T-helper 17 cell (primary cell): ENCODE results near the gene MAGI1. TPM values are rescaled to one million over a fixed set of nuclear protein-coding genes. Genes with fewer than 3 reads are reported as not detected.

Source experiments
- ATAC-seq: fragments of 150-1000 bp; cut with Tn5 transposase; 2 replicates; pipeline ENCODE4 v1.10.0; 2021; ENCODE audit warnings: mild to moderate bottlenecking, moderate library complexity
- DNase-seq, 3 donors: peaks; one replicate each; pipeline versions ENCODE4 v3.0.0 to v3.0.0-alpha.2; 2020 to 2021
- H3K9me3 ChIP-seq: one replicate; pipeline ENCODE4 v1.7.0; 2013; ENCODE audit warnings: low read length, mild to moderate bottlenecking; ENCODE audit not compliant: control insufficient read depth, poor library complexity, severe bottlenecking
- H3K27ac Mint-ChIP-seq: one replicate; pipeline ENCODE4 v1.8.0; 2022; ENCODE audit warnings: mild to moderate bottlenecking, moderate library complexity, mixed read lengths
- H3K27me3 Mint-ChIP-seq: one replicate; pipeline ENCODE4 v1.8.0; 2022; ENCODE audit warnings: mixed read lengths
- H3K36me3 Mint-ChIP-seq: one replicate; pipeline ENCODE4 v1.8.0; 2022; ENCODE audit warnings: low read depth, mixed read lengths
- H3K4me1 Mint-ChIP-seq: one replicate; pipeline ENCODE4 v1.8.0; 2022; ENCODE audit warnings: mild to moderate bottlenecking, mixed read lengths
- H3K4me3 Mint-ChIP-seq: one replicate; pipeline ENCODE4 v1.8.0; 2022; ENCODE audit warnings: mild to moderate bottlenecking, moderate library complexity, mixed read lengths
- total RNA-seq, 4 donors: library from RNA in 2 of 4; stranded (reverse) in 2 of 4; gene quantifications; one replicate each; pipeline ENCODE4 v1.2.3 and lab custom pipeline; 2022 to 2026

MAGI1 gene
- total RNA-seq, 2 donors from 2014 or later: not detected

- no peak for DNase-seq
- no peaks in the 10 kb centered on the region for H3K4me1 Mint-ChIP-seq
- H3K27ac Mint-ChIP-seq: no peak overlapping the region
- H3K36me3 Mint-ChIP-seq: no peaks in the 10 kb centered on the region
- no peaks in the 10 kb centered on the region for H3K9me3 ChIP-seq
- no peak overlapping the region for H3K4me3 Mint-ChIP-seq
- peaks cover 6% of the 10 kb centered on the region for H3K27me3 Mint-ChIP-seq
- no peak for ATAC-seq
Measured at GRCh38 chr3:65889707-65890099, 149.0 kb downstream of the MAGI1 start.

GRCh38 chr3:65888980-65889706 is 149.6 kb downstream of the MAGI1 start:
- peaks cover 6% of the 10 kb centered on the region for H3K27me3 Mint-ChIP-seq
- ATAC-seq (no peak), DNase-seq (no peak)
- H3K4me1 Mint-ChIP-seq: no peaks in the 10 kb centered on the region
- no peaks in the 10 kb centered on the region for H3K9me3 ChIP-seq
- H3K36me3 Mint-ChIP-seq: no peaks in the 10 kb centered on the region
- H3K27ac Mint-ChIP-seq: no peak overlapping the region
- H3K4me3 Mint-ChIP-seq: no peak overlapping the region

GRCh38 chr3:65888196-65888595 is 150.5 kb downstream of the MAGI1 start:
- ATAC-seq: no peak
- no peaks in the 10 kb centered on the region for H3K9me3 ChIP-seq
- Mint-ChIP-seq H3K4me3 (no peak overlapping the region), H3K36me3 (no peaks in the 10 kb centered on the region), H3K27me3 (peaks cover 3% of the 10 kb centered on the region), H3K4me1 (no peaks in the 10 kb centered on the region), H3K27ac (no peak overlapping the region)
- DNase-seq: no peak

GRCh38 chr3:65886391-65886790 is 152.3 kb downstream of the MAGI1 start:
- no peak overlapping the region for H3K27ac Mint-ChIP-seq
- ATAC-seq (no peak), DNase-seq (no peak)
- no peak overlapping the region for H3K4me3 Mint-ChIP-seq
- no peaks in the 10 kb centered on the region for H3K4me1 Mint-ChIP-seq
- H3K9me3 ChIP-seq: no peaks in the 10 kb centered on the region
- H3K36me3 Mint-ChIP-seq: no peaks in the 10 kb centered on the region
- no peaks in the 10 kb centered on the region for H3K27me3 Mint-ChIP-seq

- Mint-ChIP-seq H3K27me3 (no peaks in the 10 kb centered on the region), H3K36me3 (no peaks in the 10 kb centered on the region), H3K4me1 (no peaks in the 10 kb centered on the region), H3K27ac (no peak overlapping the region), H3K4me3 (no peak overlapping the region)
- DNase-seq: no peak
- ATAC-seq: no peak
- H3K9me3 ChIP-seq: no peaks in the 10 kb centered on the region
Measured at GRCh38 chr3:65884071-65884470, 154.6 kb downstream of the MAGI1 start.

- no peaks in the 10 kb centered on the region for H3K9me3 ChIP-seq
- H3K4me1 Mint-ChIP-seq: no peaks in the 10 kb centered on the region
- no peak overlapping the region for H3K27ac Mint-ChIP-seq
- no peak for DNase-seq
- no peak for ATAC-seq
- H3K27me3 Mint-ChIP-seq: no peaks in the 10 kb centered on the region
- H3K36me3 Mint-ChIP-seq: no peaks in the 10 kb centered on the region
- H3K4me3 Mint-ChIP-seq: no peak overlapping the region
Measured at GRCh38 chr3:65883613-65884012, 155.1 kb downstream of the MAGI1 start.

- H3K4me1 Mint-ChIP-seq: no peaks in the 10 kb centered on the region
- no peak for ATAC-seq
- no peak overlapping the region for H3K4me3 Mint-ChIP-seq
- H3K36me3 Mint-ChIP-seq: no peaks in the 10 kb centered on the region
- no peak overlapping the region for H3K27ac Mint-ChIP-seq
- no peaks in the 10 kb centered on the region for H3K27me3 Mint-ChIP-seq
- H3K9me3 ChIP-seq: no peaks in the 10 kb centered on the region
- no peak for DNase-seq
Measured at GRCh38 chr3:65880350-65880749, 158.4 kb downstream of the MAGI1 start.

GRCh38 chr3:65879372-65879771 is 159.3 kb downstream of the MAGI1 start:
- no peak for ATAC-seq

GRCh38 chr3:65878831-65879230 is 159.9 kb downstream of the MAGI1 start:
- DNase-seq (no peak), ATAC-seq (no peak)
- Mint-ChIP-seq H3K4me3 (no peak overlapping the region), H3K4me1 (no peaks in the 10 kb centered on the region), H3K27me3 (no peaks in the 10 kb centered on the region), H3K36me3 (no peaks in the 10 kb centered on the region), H3K27ac (no peak overlapping the region)
- no peaks in the 10 kb centered on the region for H3K9me3 ChIP-seq

More at GRCh38 chr3:65879372-65879771, 159.3 kb downstream of the MAGI1 start:
- Mint-ChIP-seq H3K27ac (no peak overlapping the region), H3K27me3 (no peaks in the 10 kb centered on the region), H3K36me3 (no peaks in the 10 kb centered on the region), H3K4me1 (no peaks in the 10 kb centered on the region), H3K4me3 (no peak overlapping the region)
- no peaks in the 10 kb centered on the region for H3K9me3 ChIP-seq
- no peak for DNase-seq

- Mint-ChIP-seq H3K27ac (no peak overlapping the region), H3K36me3 (no peaks in the 10 kb centered on the region), H3K4me3 (no peak overlapping the region), H3K4me1 (no peaks in the 10 kb centered on the region), H3K27me3 (no peaks in the 10 kb centered on the region)
- no peaks in the 10 kb centered on the region for H3K9me3 ChIP-seq
- ATAC-seq (no peak), DNase-seq (no peak)
Measured at GRCh38 chr3:65877160-65877559, 161.6 kb downstream of the MAGI1 start.

- ATAC-seq (no peak), DNase-seq (no peak)
- H3K36me3 Mint-ChIP-seq: no peaks in the 10 kb centered on the region
- no peaks in the 10 kb centered on the region for H3K27me3 Mint-ChIP-seq
- H3K4me3 Mint-ChIP-seq: no peak overlapping the region
- H3K27ac Mint-ChIP-seq: no peak overlapping the region
- no peaks in the 10 kb centered on the region for H3K4me1 Mint-ChIP-seq
- H3K9me3 ChIP-seq: no peaks in the 10 kb centered on the region
Measured at GRCh38 chr3:65876028-65876420, 162.7 kb downstream of the MAGI1 start.

GRCh38 chr3:65875393-65876027 is 163.2 kb downstream of the MAGI1 start:
- H3K4me3 Mint-ChIP-seq: no peak overlapping the region
- no peak for ATAC-seq
- H3K27me3 Mint-ChIP-seq: no peaks in the 10 kb centered on the region
- H3K4me1 Mint-ChIP-seq: no peaks in the 10 kb centered on the region
- no peaks in the 10 kb centered on the region for H3K36me3 Mint-ChIP-seq
- H3K27ac Mint-ChIP-seq: no peak overlapping the region
- H3K9me3 ChIP-seq: no peaks in the 10 kb centered on the region
- no peak for DNase-seq

GRCh38 chr3:65873869-65874268 is 164.8 kb downstream of the MAGI1 start:
- Mint-ChIP-seq H3K27me3 (no peaks in the 10 kb centered on the region), H3K36me3 (no peaks in the 10 kb centered on the region), H3K4me3 (no peak overlapping the region), H3K27ac (no peak overlapping the region), H3K4me1 (no peaks in the 10 kb centered on the region)
- H3K9me3 ChIP-seq: no peaks in the 10 kb centered on the region
- DNase-seq (no peak), ATAC-seq (no peak)

- Mint-ChIP-seq H3K36me3 (no peaks in the 10 kb centered on the region), H3K4me1 (no peaks in the 10 kb centered on the region), H3K4me3 (no peak overlapping the region), H3K27ac (no peak overlapping the region), H3K27me3 (no peaks in the 10 kb centered on the region)
- ATAC-seq (no peak), DNase-seq (no peak)
- H3K9me3 ChIP-seq: no peaks in the 10 kb centered on the region
Measured at GRCh38 chr3:65873028-65873427, 165.7 kb downstream of the MAGI1 start.
